GM19043 (cell line): ENCODE results near the gene KLF9.

Source experiments
- ATAC-seq: cut with Tn5 transposase; IDR thresholded peaks from one replicate; pipeline ENCODE4 v1.9.1; 2021; ENCODE audit warnings: low read depth; ENCODE audit not compliant: unreplicated experiment

Gene KLF9

GRCh38 chr9:70422371-70423043, 8.1 kb upstream of the KLF9 start:
- no peak for ATAC-seq

DNA sequence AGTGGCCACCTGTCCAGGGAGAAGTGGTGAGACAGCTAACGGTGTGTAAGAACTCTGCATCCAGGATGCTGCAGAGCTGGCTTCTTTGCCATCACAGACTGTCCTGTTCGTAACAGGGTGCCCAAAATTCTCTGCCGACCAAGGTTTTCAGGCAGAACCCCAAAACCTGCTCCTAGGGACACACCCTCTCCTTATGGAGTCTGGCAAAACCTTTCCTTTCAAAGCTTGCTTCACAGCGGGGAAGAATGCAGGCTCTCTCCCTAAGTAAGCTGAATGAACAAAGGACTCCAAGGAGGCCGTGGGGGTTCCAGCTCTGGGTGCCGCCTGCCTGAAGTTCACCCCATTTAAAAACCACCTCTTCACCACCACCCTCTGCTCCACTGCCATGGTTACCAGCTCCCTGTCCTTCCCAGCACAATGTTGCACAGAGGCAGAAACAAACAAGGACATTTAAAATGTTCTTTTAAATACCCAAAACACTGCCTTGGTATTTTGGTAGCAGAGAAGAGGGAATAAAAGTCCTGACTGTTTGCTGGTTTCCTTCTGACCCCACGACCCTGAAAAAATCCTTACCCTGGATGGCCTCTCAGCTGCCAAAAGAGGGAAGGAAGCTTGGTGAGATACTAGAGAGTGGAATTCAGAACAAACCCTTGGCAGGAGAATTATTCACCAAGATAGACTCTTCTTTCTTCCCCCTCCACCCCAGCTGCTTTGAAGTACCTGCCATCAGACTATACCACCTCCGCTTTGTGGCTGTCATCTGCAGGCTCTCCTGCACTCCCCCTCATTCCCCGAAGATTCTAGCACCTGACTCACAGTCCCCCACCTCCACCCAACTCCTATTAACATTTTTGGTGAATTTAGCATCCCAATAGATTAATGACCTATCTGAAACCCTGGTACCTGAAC, 7.1 kb upstream of the KLF9 start:
- no peak for ATAC-seq

- peak; percentile 20 for ATAC-seq
Observed at GRCh38 chr9:70420441-70421271, 6.2 kb upstream of the KLF9 start.

GRCh38 chr9:70419556-70420440, 5.3 kb upstream of the KLF9 start:
- peak; percentile 41 for ATAC-seq

DNA sequence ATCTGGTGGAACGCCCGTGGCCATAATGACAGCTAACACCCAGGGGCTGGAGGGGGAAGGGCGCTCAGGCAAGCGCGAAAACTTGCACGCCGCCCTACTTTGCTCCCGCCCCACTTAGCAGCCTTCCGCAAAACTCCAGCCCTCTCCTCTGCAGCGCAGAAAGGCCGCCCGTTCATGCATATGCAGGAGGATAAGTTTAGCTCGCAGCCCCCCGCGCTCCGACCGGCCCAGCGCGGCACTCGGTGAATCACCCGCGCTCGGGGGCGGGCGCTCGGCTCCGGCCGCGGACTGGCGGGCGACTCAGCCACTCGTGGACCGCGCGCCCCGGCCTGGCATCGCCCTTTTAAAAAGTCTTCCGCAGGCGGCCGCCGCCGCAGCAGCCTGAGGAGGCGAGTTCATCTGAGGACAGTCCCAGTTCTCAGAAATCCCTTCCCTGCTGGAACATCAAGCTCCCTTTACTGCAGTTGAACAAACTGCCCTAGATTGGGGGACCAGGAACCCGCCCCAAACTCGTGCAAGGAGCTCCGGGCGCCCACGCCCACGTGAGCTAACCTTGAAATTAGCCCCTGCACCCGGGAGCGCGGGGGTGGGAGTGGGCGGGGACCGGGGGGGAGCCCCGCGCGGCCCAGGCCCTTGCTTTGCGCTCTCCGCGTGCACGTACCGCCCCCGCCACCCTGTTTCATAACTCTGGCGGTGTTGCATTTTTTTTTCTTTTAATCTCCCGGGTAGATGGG, 4.5 kb upstream of the KLF9 start:
- peak; percentile 47 for ATAC-seq

- no peak for ATAC-seq
Observed at GRCh38 chr9:70415476-70415875, 1.0 kb upstream of the KLF9 start.

GRCh38 chr9:70415041-70415440, 584 bp upstream of the KLF9 start:
- ATAC-seq = no peak

- peak; percentile 7 for ATAC-seq
Observed at GRCh38 chr9:70413464-70413798, 1.0 kb downstream of the KLF9 start.

DNA sequence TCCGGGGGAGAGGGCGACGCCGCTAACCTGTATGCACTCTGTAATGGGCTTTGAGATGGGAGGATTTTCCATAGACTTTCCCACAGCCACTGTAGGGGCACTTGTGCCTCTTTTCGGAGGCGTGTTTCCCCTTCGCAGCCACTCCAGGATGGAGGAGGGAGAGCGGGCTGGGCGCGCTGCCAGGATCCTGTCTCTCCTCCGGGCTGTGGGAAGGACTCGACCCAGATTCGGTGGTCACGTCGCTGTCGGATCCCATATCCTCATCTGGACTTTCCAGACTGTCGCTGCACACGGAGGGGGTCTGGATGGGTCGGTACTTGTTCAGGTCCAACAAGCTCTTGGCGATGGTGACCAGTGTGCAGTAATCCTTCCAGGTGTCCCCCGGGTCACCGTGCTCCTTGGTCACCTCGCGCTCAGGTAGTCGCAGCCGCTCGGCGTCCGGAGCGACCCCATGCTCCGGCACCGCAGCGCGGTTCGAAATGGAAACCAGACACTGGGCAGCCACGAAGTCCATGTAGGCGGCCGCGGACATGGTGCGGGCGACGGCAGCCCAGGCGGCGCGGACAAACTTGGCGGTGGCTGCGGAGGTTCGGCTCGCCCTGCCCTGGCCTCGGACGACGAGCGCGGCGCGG, 1.5 kb downstream of the KLF9 start:
- ATAC-seq = no peak

GRCh38 chr9:70411930-70412831, 2.3 kb downstream of the KLF9 start:
- ATAC-seq = peak; percentile 27

GRCh38 chr9:70411121-70411929, 3.1 kb downstream of the KLF9 start:
- ATAC-seq = no peak

DNA sequence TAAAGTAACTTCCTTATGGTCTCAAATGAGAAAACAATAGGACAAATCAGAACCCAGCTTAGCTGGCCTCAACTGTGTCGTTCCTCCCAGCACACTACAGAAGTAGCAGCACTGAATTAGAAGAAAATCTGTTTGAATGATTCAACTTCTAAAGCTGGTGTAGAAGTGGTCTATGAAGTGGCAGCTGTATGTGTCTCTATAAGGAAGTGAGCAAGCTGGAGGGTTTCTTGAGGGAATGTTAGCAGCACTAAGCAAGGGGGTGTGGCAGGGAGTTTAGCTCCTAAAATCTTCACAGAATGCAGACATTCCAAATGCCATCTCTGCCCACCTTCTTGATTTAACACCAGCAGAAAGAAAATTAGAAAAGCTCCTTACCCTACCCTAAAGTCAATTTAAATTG, 4.1 kb downstream of the KLF9 start:
- ATAC-seq = no peak

GRCh38 chr9:70409800-70410199, 4.7 kb downstream of the KLF9 start:
- no peak for ATAC-seq

DNA sequence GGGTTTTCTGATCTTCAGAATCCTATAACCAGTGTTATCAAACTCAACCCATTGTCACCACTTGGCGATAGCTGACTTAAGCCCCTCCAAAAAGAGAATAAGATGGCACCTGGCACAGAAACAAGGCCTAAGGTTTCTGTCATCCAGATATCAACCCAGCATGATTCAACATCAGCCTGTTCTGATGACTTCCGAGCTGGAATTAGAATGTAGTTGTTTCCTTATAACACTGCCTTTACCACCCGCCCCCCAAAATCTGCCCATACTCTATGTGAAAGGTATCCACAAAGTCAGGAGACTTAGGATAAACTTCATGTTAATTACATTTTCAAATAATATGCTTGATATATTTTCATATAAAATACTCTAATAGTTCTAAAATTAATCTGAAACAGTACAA, 5.2 kb downstream of the KLF9 start:
- no peak for ATAC-seq

- ATAC-seq = no peak
Observed at GRCh38 chr9:70408393-70409040, 5.9 kb downstream of the KLF9 start.

DNA sequence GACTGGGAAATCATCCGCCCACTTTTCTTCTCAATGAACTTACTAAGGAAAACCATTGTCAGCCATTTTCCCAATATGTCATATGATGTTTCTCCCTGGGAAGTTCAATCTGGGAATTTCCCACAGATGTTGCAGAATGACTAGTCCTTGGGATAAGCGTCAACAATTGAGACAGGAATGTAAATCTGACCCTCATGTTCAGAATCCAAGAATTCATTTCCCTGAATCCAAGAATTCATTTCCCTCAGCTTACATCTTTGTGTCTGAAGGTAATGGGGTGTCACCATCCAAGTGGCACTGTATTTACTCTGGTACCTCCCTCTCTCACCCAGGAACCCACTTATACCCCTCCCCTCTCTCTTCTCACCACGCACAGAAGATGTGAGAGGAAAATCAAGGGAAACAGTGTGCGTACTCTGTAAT, 7.4 kb downstream of the KLF9 start:
- no peak for ATAC-seq

- ATAC-seq = peak; percentile 54
Observed at GRCh38 chr9:70406434-70406862, 8.0 kb downstream of the KLF9 start.
